RKO (cell line): ENCODE data around the gene EFEMP1.

Source experiments
- DNase-seq: peaks from one replicate; pipeline ENCODE4 v3.0.0-alpha.2; 2016; ENCODE audit warnings: low spot score

EFEMP1 gene, protein sequence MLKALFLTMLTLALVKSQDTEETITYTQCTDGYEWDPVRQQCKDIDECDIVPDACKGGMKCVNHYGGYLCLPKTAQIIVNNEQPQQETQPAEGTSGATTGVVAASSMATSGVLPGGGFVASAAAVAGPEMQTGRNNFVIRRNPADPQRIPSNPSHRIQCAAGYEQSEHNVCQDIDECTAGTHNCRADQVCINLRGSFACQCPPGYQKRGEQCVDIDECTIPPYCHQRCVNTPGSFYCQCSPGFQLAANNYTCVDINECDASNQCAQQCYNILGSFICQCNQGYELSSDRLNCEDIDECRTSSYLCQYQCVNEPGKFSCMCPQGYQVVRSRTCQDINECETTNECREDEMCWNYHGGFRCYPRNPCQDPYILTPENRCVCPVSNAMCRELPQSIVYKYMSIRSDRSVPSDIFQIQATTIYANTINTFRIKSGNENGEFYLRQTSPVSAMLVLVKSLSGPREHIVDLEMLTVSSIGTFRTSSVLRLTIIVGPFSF

DNA sequence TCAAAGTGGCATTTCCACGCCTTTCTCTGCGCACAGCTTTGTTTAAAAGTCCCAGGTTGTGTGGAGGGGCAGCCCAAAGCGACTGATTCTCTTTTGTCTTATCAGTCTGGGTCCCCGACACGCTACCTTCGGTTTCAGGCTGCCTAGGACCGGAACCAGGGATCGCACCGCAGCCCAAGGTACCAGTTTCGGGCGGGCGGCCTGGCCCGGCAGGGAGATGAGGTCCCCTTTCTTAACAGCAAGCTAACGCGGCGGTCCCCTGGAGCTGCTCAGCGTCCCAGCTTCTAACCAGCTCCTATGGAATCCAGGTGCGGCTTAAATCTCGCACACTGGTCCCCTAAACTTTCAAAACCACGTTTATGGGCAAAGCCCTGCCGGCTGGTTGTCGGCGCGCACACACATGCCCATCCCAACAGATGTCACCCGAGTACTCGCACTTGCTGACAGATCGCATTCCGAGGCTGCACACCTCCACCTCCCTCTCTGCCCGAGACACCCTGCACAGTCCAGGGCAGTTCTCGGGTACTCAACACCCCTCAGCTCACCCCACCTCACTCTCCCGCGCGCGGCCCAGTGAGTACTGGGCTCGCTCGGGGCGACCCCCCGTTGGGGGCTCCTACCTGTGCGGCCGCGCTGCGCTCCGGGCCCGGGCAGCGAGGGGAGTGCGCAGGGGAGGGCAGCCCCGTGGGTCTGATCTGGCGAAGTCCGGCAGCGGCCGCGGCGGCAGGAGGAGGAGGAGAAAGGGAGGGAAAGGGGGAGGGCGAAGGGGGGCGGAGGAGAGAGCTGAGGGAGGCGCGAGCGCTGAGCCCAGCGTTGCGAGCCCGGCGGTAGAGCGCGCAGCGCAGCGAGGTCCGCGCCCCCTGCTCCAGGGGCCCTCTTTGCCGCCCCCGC is at the start of gene EFEMP1:
Gene EFEMP1 (minus strand): TSS at position 692 of the 891 bp plus-strand sequence. CDS start 1,342 bp downstream, outside the sequence.
- DNase-seq, result no peak

GRCh38 chr2:55970500-55970899 is 46.9 kb upstream of the EFEMP1 start:
- DNase-seq, result no peak

DNA sequence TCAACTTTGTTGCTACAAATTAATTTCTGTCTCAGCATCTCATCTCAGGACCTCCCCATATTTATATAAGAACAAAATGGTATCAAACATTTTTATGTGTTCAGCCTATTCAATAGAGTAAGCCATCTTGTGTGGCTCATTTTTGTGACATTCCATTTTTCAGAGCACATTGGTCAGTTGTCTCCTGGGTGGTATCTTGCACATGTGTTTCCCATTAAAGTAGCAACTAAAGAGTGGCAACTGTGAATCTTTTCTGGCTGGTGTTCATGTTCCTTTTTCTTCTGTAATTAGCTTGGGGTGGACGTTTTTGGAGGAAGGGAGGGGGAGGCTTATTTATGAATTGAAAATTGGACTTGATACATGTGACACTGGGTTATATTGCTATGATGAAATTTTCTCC is 45.4 kb upstream of the EFEMP1 start:
- no peak for DNase-seq

GRCh38 chr2:55966401-55967118 is 43.0 kb upstream of the EFEMP1 start:
- DNase-seq, result no peak

- DNase-seq, result no peak
These were observed 42.4 kb upstream of the EFEMP1 start for GRCh38 chr2:55965966-55966365.

GRCh38 chr2:55965276-55965675 is 41.7 kb upstream of the EFEMP1 start:
- no peak for DNase-seq

DNA sequence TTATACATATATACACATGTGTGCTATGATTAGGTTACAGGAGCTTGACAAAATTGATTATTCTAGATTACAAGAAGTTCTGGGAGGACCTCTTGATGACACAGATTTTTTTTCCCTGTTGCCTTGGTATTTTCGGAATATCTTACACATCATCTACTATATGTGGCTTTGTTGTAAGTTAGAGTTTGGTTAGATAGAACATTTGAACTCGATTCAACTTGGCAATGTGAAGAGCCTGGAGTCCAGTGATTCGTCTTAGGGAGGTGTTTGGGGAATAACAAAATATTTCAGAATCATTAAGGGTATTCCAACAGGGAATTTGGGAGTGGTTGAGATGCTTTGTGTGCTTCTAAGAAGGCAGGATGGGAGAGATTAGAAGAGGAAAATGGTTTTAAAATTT is 39.3 kb upstream of the EFEMP1 start:
- no peak for DNase-seq

GRCh38 chr2:55961318-55961911 is 37.8 kb upstream of the EFEMP1 start:
- peak; percentile 70 for DNase-seq

- DNase-seq, result no peak
These were observed 35.2 kb upstream of the EFEMP1 start for GRCh38 chr2:55958756-55959155.

GRCh38 chr2:55957142-55957541 is 33.6 kb upstream of the EFEMP1 start:
- DNase-seq, result no peak

DNA sequence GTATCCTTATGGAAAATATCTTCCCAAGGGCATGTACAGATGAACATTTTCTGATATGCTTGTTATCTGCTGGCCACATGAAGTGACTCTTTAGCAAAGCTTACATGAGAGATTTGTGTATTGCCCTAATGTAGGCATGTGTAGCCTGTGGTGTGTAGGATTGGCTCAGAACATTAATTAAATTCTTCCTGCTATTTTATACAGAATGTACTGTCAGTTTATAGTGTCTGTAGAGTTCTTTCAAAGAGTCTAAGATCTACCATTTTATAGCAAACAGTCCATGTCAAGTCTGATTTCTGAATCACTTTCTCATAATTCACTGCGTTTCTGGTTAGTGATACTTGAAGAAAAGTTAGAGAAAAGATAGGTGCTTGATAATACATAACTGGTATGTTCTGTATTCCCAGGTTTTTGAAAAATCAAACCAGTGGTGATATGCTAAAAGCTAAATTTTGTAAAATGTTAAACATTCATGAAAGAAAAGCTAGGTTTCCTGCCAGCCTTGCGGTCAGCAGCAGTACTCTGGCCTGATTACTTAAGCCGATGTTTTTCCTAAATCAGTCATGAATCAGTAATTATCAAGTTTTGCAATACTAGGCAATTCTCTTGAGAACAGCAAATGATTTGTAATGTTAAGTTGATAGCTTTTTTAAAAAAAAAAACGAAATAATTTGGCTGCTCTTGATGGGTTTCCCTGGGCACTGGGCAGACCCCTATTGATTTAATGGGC is 30.9 kb upstream of the EFEMP1 start:
- no peak for DNase-seq

- DNase-seq, result no peak
These were observed 28.8 kb upstream of the EFEMP1 start for GRCh38 chr2:55952415-55952814.

DNA sequence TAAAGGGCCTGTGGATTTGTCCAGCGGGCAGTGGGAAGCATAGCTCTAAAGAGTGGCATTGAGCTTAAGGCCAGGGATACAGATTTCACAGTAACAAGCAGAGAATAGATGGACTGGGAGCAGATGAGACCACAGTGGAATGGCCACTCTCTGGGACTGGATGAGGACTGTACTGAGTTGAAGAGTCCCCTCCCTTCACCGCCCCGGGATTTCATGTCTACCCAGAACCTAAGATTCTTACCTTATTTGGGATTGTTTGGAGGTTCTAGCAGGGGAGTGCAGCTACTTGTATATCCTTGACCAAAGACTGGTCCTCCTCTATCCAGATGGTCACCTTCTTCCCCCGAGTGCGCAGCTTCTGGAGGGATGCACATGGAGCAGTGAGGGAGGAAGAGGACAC is 28.0 kb upstream of the EFEMP1 start:
- no peak for DNase-seq

GRCh38 chr2:55949613-55950012 is 26.0 kb upstream of the EFEMP1 start:
- no peak for DNase-seq

DNA sequence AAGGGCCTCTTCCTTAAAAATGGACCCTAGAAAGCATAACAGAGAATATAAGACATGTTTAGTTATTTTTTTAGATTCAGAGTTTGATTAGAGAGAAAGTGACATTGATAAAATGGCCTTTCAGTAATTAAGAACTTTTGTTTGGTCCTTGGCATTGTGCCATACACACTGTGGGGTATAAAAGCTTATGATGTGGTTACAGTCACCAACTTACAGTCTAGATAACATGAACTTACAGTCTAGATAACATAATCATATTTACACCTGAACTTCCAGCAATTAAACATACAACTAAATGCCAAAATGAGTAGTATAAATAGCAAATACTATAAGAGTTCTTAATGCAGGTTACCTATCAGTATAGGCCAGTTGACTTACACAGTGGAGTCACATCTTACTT is 25.6 kb upstream of the EFEMP1 start:
- no peak for DNase-seq

GRCh38 chr2:55948176-55948923 is 24.8 kb upstream of the EFEMP1 start:
- no peak for DNase-seq

DNA sequence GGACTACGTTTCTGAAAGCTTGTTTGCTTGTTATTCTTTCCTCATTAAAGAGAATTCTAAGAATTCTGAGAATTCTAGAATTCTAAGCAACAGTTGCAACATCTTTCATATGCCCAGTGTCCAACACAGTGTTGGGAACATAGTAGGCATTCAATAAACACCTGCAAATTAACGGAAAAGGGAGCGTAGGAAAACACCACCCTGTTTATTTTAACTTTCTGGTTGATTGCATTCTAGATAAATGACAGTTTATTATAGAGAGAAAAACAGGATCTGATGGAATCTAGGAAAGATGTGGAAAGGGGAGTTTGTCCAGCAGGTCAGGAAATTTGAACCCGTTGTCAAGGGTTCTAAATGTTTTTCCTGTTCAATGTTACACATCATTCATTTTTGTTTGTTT is 24.2 kb upstream of the EFEMP1 start:
- DNase-seq, result no peak

DNA sequence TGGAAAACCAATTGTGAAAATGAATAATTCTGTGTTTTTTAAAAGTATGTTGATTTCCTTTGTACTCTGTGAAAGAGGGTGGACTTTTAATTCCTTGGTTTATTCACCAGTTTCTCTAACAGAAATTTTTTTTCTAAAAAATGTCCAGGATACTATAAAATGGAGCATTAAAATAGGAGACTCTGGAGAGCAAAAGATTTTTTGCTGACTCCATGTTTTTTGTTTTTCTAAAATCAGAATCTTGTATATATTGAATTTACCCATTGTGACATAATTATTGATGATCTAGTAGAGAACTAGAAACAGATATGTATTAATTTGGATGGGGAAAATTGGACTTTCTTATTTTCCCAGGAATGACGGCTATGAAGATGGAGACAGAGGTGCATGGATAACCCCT is 23.2 kb upstream of the EFEMP1 start:
- no peak for DNase-seq

GRCh38 chr2:55943466-55943865 is 19.9 kb upstream of the EFEMP1 start:
- DNase-seq, result no peak

GRCh38 chr2:55936351-55936750 is 12.8 kb upstream of the EFEMP1 start:
- DNase-seq, result no peak
